Activated CD8-positive, alpha-beta memory T cell treated with anti-CD3 and anti-CD28 coated beads, Interleukin-2, amount 50 U/mL, for 4 hours (primary cell): ENCODE results near the gene PRR29.

Experiments
- DNase-seq: peaks from one replicate; pipeline ENCODE4 v3.0.0-alpha.2; 2020

PRR29 gene

DNA sequence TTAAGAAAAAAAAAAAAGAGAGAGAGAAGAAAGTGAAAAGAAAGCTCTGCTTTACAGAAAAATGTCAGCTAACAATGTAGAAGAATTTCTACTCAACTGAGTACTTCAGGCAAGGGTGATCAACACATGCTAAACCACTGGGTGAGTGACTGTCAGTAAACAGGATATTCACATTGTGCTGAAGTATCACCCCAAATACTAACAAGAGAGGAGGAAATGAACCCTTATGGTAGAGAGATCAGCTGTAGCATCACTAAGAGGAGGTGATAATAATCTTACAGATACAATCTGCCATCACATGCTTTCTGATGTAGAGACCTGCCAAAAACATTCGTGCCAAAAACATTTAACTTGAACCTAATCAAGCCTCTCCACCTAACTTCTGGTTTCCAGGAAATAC is 53.0 kb downstream of the PRR29 start:
- no peak for DNase-seq

DNA sequence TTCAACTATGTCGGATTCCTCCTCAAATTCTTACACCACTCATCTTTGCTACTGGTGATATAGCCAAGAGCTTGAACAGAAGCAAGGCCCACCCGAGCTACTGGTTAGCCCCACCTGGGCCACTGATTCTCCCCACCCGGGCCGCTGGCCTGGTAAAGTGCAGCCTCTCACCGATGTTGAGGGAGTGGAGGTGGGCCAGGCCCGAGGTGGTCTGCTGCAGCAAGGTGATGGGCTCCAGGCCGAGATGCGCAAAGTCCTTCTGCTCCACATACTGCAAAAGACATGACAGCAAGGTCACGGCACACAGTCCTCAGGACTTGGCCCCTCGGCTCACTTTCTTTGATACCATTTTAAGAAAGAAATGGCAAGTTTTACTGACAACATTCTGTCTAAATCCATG is 55.0 kb downstream of the PRR29 start:
- DNase-seq, result no peak
